Lung (tissue), 12 donors: ENCODE data around the gene AGR2. TPM values are rescaled to one million over a fixed set of nuclear protein-coding genes. Genes with fewer than 3 reads are reported as not detected.

Experiments used
- ATAC-seq: fragments of 200-7000 bp; cut with Tn5 transposase; one replicate; pipeline ENCODE4 v1.9.1; 2020; ENCODE audit warnings: moderate number of reproducible peaks; ENCODE audit not compliant: insufficient read depth, low FRiP score
- DNase-seq, 3 donors: peaks; one replicate each; pipeline ENCODE4 v3.0.0-alpha.2; 2013 to 2017
- H3K27ac ChIP-seq, 2 donors: one replicate each; pipeline ENCODE4 v1.5.1; 2013; ENCODE audit warnings: mild to moderate bottlenecking in 2 of 2, moderate library complexity in 2 of 2, control low read depth in 1 of 2, inconsistent platforms in 1 of 2, low read depth in 1 of 2, low read length in 1 of 2
- H3K27me3 ChIP-seq, 3 donors: one replicate each; pipeline ENCODE4 v1.5.1; 2013; ENCODE audit warnings: low read length in 2 of 3; ENCODE audit not compliant: control insufficient read depth in 3 of 3, insufficient read depth in 3 of 3
- H3K36me3 ChIP-seq, 4 donors: one replicate each; pipeline ENCODE4 v1.5.1; 2013; ENCODE audit warnings: low read length in 4 of 4, mild to moderate bottlenecking in 1 of 4, moderate library complexity in 1 of 4; ENCODE audit not compliant: control insufficient read depth in 4 of 4, insufficient read depth in 4 of 4
- H3K4me1 ChIP-seq, 5 donors: one replicate each; pipeline ENCODE4 v1.5.1; 2013; ENCODE audit warnings: low read length in 5 of 5, mild to moderate bottlenecking in 2 of 5, moderate library complexity in 1 of 5; ENCODE audit not compliant: control insufficient read depth in 5 of 5, insufficient read depth in 5 of 5
- H3K4me3 ChIP-seq: one replicate; pipeline ENCODE4 v1.5.1; 2013; ENCODE audit warnings: mild to moderate bottlenecking, control low read depth, moderate library complexity
- H3K9ac ChIP-seq, 2 donors: one replicate each; pipeline ENCODE4 v1.5.1; 2013; ENCODE audit warnings: low read length in 2 of 2, control low read depth in 1 of 2; ENCODE audit not compliant: insufficient read depth in 1 of 2
- H3K9me3 ChIP-seq, 4 donors: one replicate each; pipeline ENCODE4 v1.5.1; 2013; ENCODE audit warnings: low read length in 3 of 4, mild to moderate bottlenecking in 1 of 4, moderate library complexity in 1 of 4; ENCODE audit not compliant: control insufficient read depth in 4 of 4, insufficient read depth in 3 of 4
- CTCF ChIP-seq: IDR thresholded peaks from 2 replicates; pipeline ENCODE4 v1.5.1; 2012; ENCODE audit warnings: mild to moderate bottlenecking; ENCODE audit errors: control extremely low read depth, extremely low read depth
- WGBS, 2 donors: extraction: QIAGEN DNeasy Blood & Tissue Kit; methylation state at CpG; one replicate each; pipeline ENCODE4 v1.1.7; 2013; 5-methylcytosine and 5-hydroxymethylcytosine counted together
- polyA plus RNA-seq, 2 donors: library from polyadenylated mRNA; stranded (reverse); fragments of 200-250 nt; gene quantifications; one replicate each; pipeline ENCODE4 v1.2.1, GENCODE V29; 2013
- total RNA-seq, 2 donors: library from RNA; depleted of rRNA in 1 of 2; stranded (reverse); fragments of >200 nt in 1 of 2; gene quantifications; one replicate each; pipeline ENCODE4 v1.2.1, GENCODE V29; 2014 to 2021
- donor health status: control.
- donor health status: control.
- donor health status: Bipolar disorder and iron deficiency.
- donor health status: healthy.
- donor health status: DM: yes; HTN: yes; CAD: no.

The AGR2 gene
- total and polyA plus RNA-seq, 4 donors, result 137 to 420 (median 290) TPM

GRCh38 chr7:16753932-16754855 is 50.6 kb downstream of the AGR2 start:
- peaks cover 0 to 4% (median 0%) of the 10 kb centered on the region in 5 donors for H3K4me1 ChIP-seq
- no peak for TF ChIP-seq CTCF
- H3K27me3 ChIP-seq, result peaks cover 0 to 3% (median 0%) of the 10 kb centered on the region in 3 donors
- DNase-seq (peak; percentile 58 to 67 (median 66)), ATAC-seq (peak; percentile 24)
- H3K9me3 ChIP-seq, result peaks cover 0 to 1% (median 0%) of the 10 kb centered on the region in 4 donors
- H3K27ac ChIP-seq, result peak overlapping the region; percentile 21 to 83
- H3K9ac ChIP-seq, result peak overlapping the region; percentile 52 to 82
- WGBS, 2 donors, result 2 to 4% methylated on average over 58 of the region's 58 CpGs
- no peaks in the 10 kb centered on the region for H3K36me3 ChIP-seq
- H3K4me3 ChIP-seq, result peak overlapping the region; percentile 45

- peaks cover 0 to 3% (median 0%) of the 10 kb centered on the region in 3 donors for H3K27me3 ChIP-seq
- peak; percentile 83 to 90 (median 87) for DNase-seq
- H3K36me3 ChIP-seq, result no peaks in the 10 kb centered on the region
- peak within 1 kb of the TSS; percentile 52 to 82 for H3K9ac ChIP-seq
- peaks cover 0 to 4% (median 0%) of the 10 kb centered on the region in 5 donors for H3K4me1 ChIP-seq
- H3K9me3 ChIP-seq, result no peaks in the 10 kb centered on the region
- 3 to 4% methylated on average over 40 to 48 of the region's 48 CpGs for WGBS, 2 donors
- TF ChIP-seq CTCF, result no peak
- ATAC-seq, result peak; percentile 93
- peak within 1 kb of the TSS; percentile 45 for H3K4me3 ChIP-seq
- H3K27ac ChIP-seq, result peak within 1 kb of the TSS; percentile 21 to 83
Measured at GRCh38 chr7:16753102-16753931, 51.5 kb downstream of the AGR2 start, which contains the start of gene TSPAN13. Gene TSPAN13, plus strand, starts transcription at chr7:16753755. Its CDS starts 213 bp downstream, at chr7:16753968.

- DNase-seq, result peak; percentile 58 to 90 (median 77)
- 77 to 82% methylated on average over 1 of the region's 1 CpG for WGBS, 2 donors
- no peak for ATAC-seq
- H3K4me3 ChIP-seq, result no peak overlapping the region
- H3K27me3 ChIP-seq, result no peaks in the 10 kb centered on the region
- no peak overlapping the region for H3K27ac ChIP-seq
- no peaks in the 10 kb centered on the region for H3K36me3 ChIP-seq
- no peaks in the 10 kb centered on the region for H3K9me3 ChIP-seq
- H3K4me1 ChIP-seq, result peaks cover 0 to 40% (median 0%) of the 10 kb centered on the region in 5 donors
- no peak overlapping the region for H3K9ac ChIP-seq
- no peak for TF ChIP-seq CTCF
Measured at GRCh38 chr7:16747102-16747501, 57.7 kb downstream of the AGR2 start.
